ENCODE results near the gene HIP1. TPM values are rescaled to one million over a fixed set of nuclear protein-coding genes. Genes with fewer than 3 reads are reported as not detected.

HIP1 gene
- total and polyA plus RNA-seq, 2 of the 4 experiments (the other 2 are of a cell fraction) = 6.8 to 10.0 TPM

GRCh38 chr7:75644589-75644988 is 94.2 kb downstream of the HIP1 start:
- dilution Hi-C loops (cut with HindIII; ENCODE audit: low sequenced_read_pairs, unreplicated experiment) = no loop called here
- CTCF ChIA-PET = no interaction called here
- no peak overlapping the region for H3K14ac ChIP-seq (replicated peaks; ENCODE audit: low read depth, low read length)
- no peak overlapping the region for H2BK5ac ChIP-seq (ENCODE audit: low read depth, low read length, poor library complexity, severe bottlenecking)
- peaks cover 4% of the 10 kb centered on the region; the same call in 1 of the 2 replicates for H3K4me1 ChIP-seq (ENCODE audit: control insufficient read depth, insufficient read depth, low read length)
- peaks cover 0 to 4% of the 10 kb centered on the region in 2 experiments; a peak in 1 of 4 replicates for H3K79me1 ChIP-seq (ENCODE audit: low read depth in 1 of 2, low read length in 2 of 2)
- no peak overlapping the region for H2BK15ac ChIP-seq (ENCODE audit: low read depth, low read length)
- H2BK120ac ChIP-seq (ENCODE audit: low read depth, low read length) = no peak overlapping the region
- H3K4me3 ChIP-seq (ENCODE audit: insufficient read depth, low read depth, low read length) = no peak overlapping the region
- no peak overlapping the region for H4K5ac ChIP-seq (ENCODE audit: low read depth, low read length)
- no peaks in the 10 kb centered on the region for H3K9me3 ChIP-seq (ENCODE audit: control insufficient read depth, insufficient read depth, low read length)
- no peak overlapping the region for H4K8ac ChIP-seq (ENCODE audit: low read depth in 2 of 2, low read length in 2 of 2)
- no peak overlapping the region for H2AK5ac ChIP-seq (ENCODE audit: low read depth, low read length)
- H3K18ac ChIP-seq (ENCODE audit: low read depth, low read length) = no peak overlapping the region
- H2AFZ ChIP-seq (replicated peaks; ENCODE audit: low read length, poor library complexity) = no peak overlapping the region
- H4K20me1 ChIP-seq (ENCODE audit: insufficient read depth, low read length) = no peaks in the 10 kb centered on the region; the same call in 1 of the 2 replicates
- no peak overlapping the region for H3K27ac ChIP-seq (ENCODE audit: insufficient read depth, low read length)
- no peak for ATAC-seq (ENCODE audit: low read depth)
- H4K91ac ChIP-seq (ENCODE audit: insufficient read depth, low read depth, low read length) = no peak overlapping the region
- WGBS, 2 experiments (ENCODE audit: extremely low coverage in 2 of 2, insufficient read length in 1 of 2) = no CpG with 5 or more reads among the region's 5 CpGs
- peaks cover 3% of the 10 kb centered on the region for H3K36me3 ChIP-seq (ENCODE audit: control insufficient read depth, insufficient read depth, low read length)
- H3K23ac ChIP-seq (ENCODE audit: low read depth, low read length) = no peak overlapping the region
- no peak overlapping the region for H3K4ac ChIP-seq (ENCODE audit: low read depth, low read length)
- in situ Hi-C loops (cut with MboI; ENCODE audit: low sequenced_read_pairs) = no loop called here
- no peak overlapping the region for H3K56ac ChIP-seq (ENCODE audit: extremely low read depth, insufficient read depth, low read length)
- DNase-seq = no peak
- TF ChIP-seq CHD1 (IDR thresholded peaks at IDR 0.05; ENCODE audit: low read depth, low read length) (no peak), RCOR1 (IDR thresholded peaks at IDR 0.05; ENCODE audit: insufficient replicate concordance, low read length) (no peak), POLR2A (IDR thresholded peaks at IDR 0.05; ENCODE audit: low read depth, low read length) (no peak), RFX5 (IDR thresholded peaks at IDR 0.05; ENCODE audit: low read depth, low read length) (no peak), MAFK (IDR thresholded peaks at IDR 0.05; ENCODE audit: low read depth, low read length) (no peak), RAD21 (IDR thresholded peaks at IDR 0.05; ENCODE audit: low read length) (no peak), CEBPB (IDR thresholded peaks at IDR 0.05; ENCODE audit: low read depth, low read length) (no peak), MXI1 (IDR thresholded peaks at IDR 0.05; ENCODE audit: borderline replicate concordance, low read depth, low read length) (no peak), NFE2L2 (IDR thresholded peaks at IDR 0.05; ENCODE audit: low read depth, low read length) (no peak), BHLHE40 (IDR thresholded peaks at IDR 0.05; ENCODE audit: low read depth, low read length) (no peak), FOS (IDR thresholded peaks at IDR 0.05; ENCODE audit: low read depth, low read length) (no peak), SMC3 (IDR thresholded peaks at IDR 0.05; ENCODE audit: low read depth, low read length) (no peak), USF2 (IDR thresholded peaks at IDR 0.05; ENCODE audit: low read depth, low read length) (no peak), ELK1 (IDR thresholded peaks at IDR 0.05; ENCODE audit: borderline replicate concordance, low read depth, low read length) (no peak), MAZ (IDR thresholded peaks at IDR 0.05; ENCODE audit: borderline replicate concordance, low read depth, low read length) (no peak), CTCF (conservative IDR thresholded peaks at IDR 0.05; ENCODE audit: low read depth, low read length) (no peak)
- no TSS peak for BruUV-seq (replicated peaks)
- no peak overlapping the region for H2AK9ac ChIP-seq (replicated peaks; ENCODE audit: low read depth, low read length, poor library complexity)
- H3K4me2 ChIP-seq (ENCODE audit: low read depth, low read length) = no peak overlapping the region
- H3K9ac ChIP-seq (ENCODE audit: low read depth, low read length) = no peak overlapping the region
- no peak overlapping the region for H2BK20ac ChIP-seq (ENCODE audit: low read depth, low read length)
- intact Hi-C loops (cut with micrococcal nuclease) = no loop called here
- POLR2A ChIA-PET (ENCODE audit: unreplicated experiment) = no interaction called here
- H3K9me1 ChIP-seq (ENCODE audit: insufficient read depth, low read length) = peaks cover 5% of the 10 kb centered on the region
- no peaks in the 10 kb centered on the region for H3K27me3 ChIP-seq (ENCODE audit: control insufficient read depth, insufficient read depth, low read length)
